Stomach (tissue), 9 donors: Measurements from ENCODE around the gene CACNA2D3. TPM values are rescaled to one million over a fixed set of nuclear protein-coding genes. Genes with fewer than 3 reads are reported as not detected.

Source experiments
- DNase-seq, 2 donors: peaks; one replicate each; pipeline versions ENCODE4 v3.0.0 to v3.0.0-alpha.2; 2013 to 2019
- H3K27ac ChIP-seq, 5 donors: fragments of 200-600 bp in 4 of 5; sonication (generic) in 4 of 5; one replicate each; pipeline ENCODE4 v1.5.1; 2013 to 2019; ENCODE audit warnings: mild to moderate bottlenecking in 1 of 5, moderate library complexity in 1 of 5
- H3K27me3 ChIP-seq, 3 donors: fragments of 200-600 bp; sonication (generic); one replicate each; pipeline ENCODE4 v1.5.1; 2017 to 2019; ENCODE audit warnings: mixed run types in 1 of 3
- H3K36me3 ChIP-seq, 4 donors: fragments of 200-600 bp; sonication (generic); 1 replicate in 3 of 4; 2 replicates in 1 of 4; pipeline ENCODE4 v1.5.1; 2016 to 2019
- H3K4me1 ChIP-seq, 4 donors: fragments of 200-600 bp; sonication (generic); one replicate each; pipeline ENCODE4 v1.5.1; 2016 to 2019
- H3K4me3 ChIP-seq, 4 donors: fragments of 200-600 bp; sonication (generic) in 3 of 4; one replicate each; pipeline ENCODE4 v1.5.1; 2016 to 2019; ENCODE audit warnings: mild to moderate bottlenecking in 1 of 4
- H3K9me3 ChIP-seq, 4 donors: fragments of 200-600 bp; sonication (generic); one replicate each; pipeline ENCODE4 v1.5.1; 2016 to 2019
- CTCF ChIP-seq, 7 experiments: fragments of 450-650 bp in 4 of 7; fragments of 200-600 bp in 3 of 7; sonication (generic) in 3 of 7; IDR thresholded peaks; one replicate each; pipeline ENCODE4 v1.5.1; 2016 to 2019; ENCODE audit warnings: antibody characterized with exemption in 7 of 7, control low read depth in 2 of 7, mild to moderate bottlenecking in 1 of 7
- EP300 ChIP-seq: sonication (generic); formaldehyde crosslinking; IDR thresholded peaks from one replicate; pipeline ENCODE4 v1.6.1; 2017; ENCODE audit warnings: antibody characterized with exemption
- POLR2A ChIP-seq, 4 donors: fragments of 450-650 bp; IDR thresholded peaks; one replicate each; pipeline ENCODE4 v1.6.1; 2016; ENCODE audit warnings: antibody characterized with exemption in 4 of 4, control low read depth in 2 of 4, mild to moderate bottlenecking in 1 of 4, moderate library complexity in 1 of 4
- POLR2AphosphoS5 ChIP-seq, 3 donors: sonication (generic); formaldehyde crosslinking; IDR thresholded peaks; one replicate each; pipeline ENCODE4 v1.6.1; 2016; ENCODE audit warnings: antibody characterized with exemption in 3 of 3
- WGBS, 5 donors: extraction: QIAGEN DNeasy Blood & Tissue Kit in 3 of 5; methylation state at CpG; one replicate each; pipeline versions ENCODE4 v1.1.5 to v1.1.7; 2013 to 2018; 5-methylcytosine and 5-hydroxymethylcytosine counted together
- intact Hi-C: fragments of 100-400 bp; cut with DNase I; formaldehyde crosslinking; loops from one replicate; pipeline ENCODE4 v1.15.1; 2023; ENCODE audit warnings: low total_unique reads
- polyA plus RNA-seq, 3 donors: library from polyadenylated mRNA; stranded (reverse); fragments of 200-250 nt; gene quantifications; one replicate each; pipeline ENCODE4 v1.2.3, GENCODE V29; 2013
- total RNA-seq, 5 donors: library from RNA; depleted of rRNA; stranded (reverse); fragments of >200 nt; gene quantifications; one replicate each; pipeline versions ENCODE4 v1.1.0 to v1.2.3, GENCODE V29; 2014 to 2016
- donor health status: healthy with polysubstance abuse.
- donor health status: Bipolar disorder and iron deficiency.
- donor health status: healthy.

The CACNA2D3 gene
- total and polyA plus RNA-seq, 8 donors, result 0.56 to 54.0 (median 2.9) TPM; not detected in 1

- intact Hi-C loops, result no loop called here
- H3K27ac ChIP-seq, result no peak overlapping the region
- TF ChIP-seq CTCF (IDR thresholded peaks at IDR 0.05) (no peak), POLR2AphosphoS5 (IDR thresholded peaks at IDR 0.05) (no peak), POLR2A (IDR thresholded peaks at IDR 0.05) (no peak), EP300 (no peak)
- H3K9me3 ChIP-seq, result no peaks in the 10 kb centered on the region
- no peak overlapping the region for H3K4me3 ChIP-seq
- 52 to 59% (median 57%) methylated on average over 11 of the region's 11 CpGs for WGBS, 5 donors
- H3K27me3 ChIP-seq, result no peaks in the 10 kb centered on the region
- H3K4me1 ChIP-seq, result no peaks in the 10 kb centered on the region
- no peaks in the 10 kb centered on the region for H3K36me3 ChIP-seq
- no peak for DNase-seq
These were observed 321.3 kb downstream of the CACNA2D3 start for GRCh38 chr3:54443561-54444161.

- no peak for DNase-seq
- intact Hi-C loops, result no loop called here
- 61 to 95% (median 80%) methylated on average over 1 of the region's 1 CpG for WGBS, 5 donors
- H3K27me3 ChIP-seq, result no peaks in the 10 kb centered on the region
- H3K27ac ChIP-seq, result no peak overlapping the region
- H3K4me3 ChIP-seq, result no peak overlapping the region
- no peaks in the 10 kb centered on the region for H3K36me3 ChIP-seq
- no peaks in the 10 kb centered on the region for H3K4me1 ChIP-seq
- no peaks in the 10 kb centered on the region for H3K9me3 ChIP-seq
- TF ChIP-seq CTCF (IDR thresholded peaks at IDR 0.05) (no peak), POLR2A (IDR thresholded peaks at IDR 0.05) (no peak), POLR2AphosphoS5 (IDR thresholded peaks at IDR 0.05) (no peak), EP300 (no peak)
These were observed 323.3 kb downstream of the CACNA2D3 start for GRCh38 chr3:54445630-54446029.

GRCh38 chr3:54447427-54447826, 325.1 kb downstream of the CACNA2D3 start:
- TF ChIP-seq POLR2A (IDR thresholded peaks at IDR 0.05) (no peak), EP300 (no peak), CTCF (IDR thresholded peaks at IDR 0.05) (no peak), POLR2AphosphoS5 (IDR thresholded peaks at IDR 0.05) (no peak)
- H3K4me3 ChIP-seq, result no peak overlapping the region
- no peaks in the 10 kb centered on the region for H3K4me1 ChIP-seq
- H3K9me3 ChIP-seq, result no peaks in the 10 kb centered on the region
- no peak for DNase-seq
- 24 to 44% (median 34%) methylated on average over 2 of the region's 2 CpGs for WGBS, 5 donors
- H3K27me3 ChIP-seq, result no peaks in the 10 kb centered on the region
- no peak overlapping the region for H3K27ac ChIP-seq
- intact Hi-C loops, result no loop called here
- H3K36me3 ChIP-seq, result no peaks in the 10 kb centered on the region

DNA sequence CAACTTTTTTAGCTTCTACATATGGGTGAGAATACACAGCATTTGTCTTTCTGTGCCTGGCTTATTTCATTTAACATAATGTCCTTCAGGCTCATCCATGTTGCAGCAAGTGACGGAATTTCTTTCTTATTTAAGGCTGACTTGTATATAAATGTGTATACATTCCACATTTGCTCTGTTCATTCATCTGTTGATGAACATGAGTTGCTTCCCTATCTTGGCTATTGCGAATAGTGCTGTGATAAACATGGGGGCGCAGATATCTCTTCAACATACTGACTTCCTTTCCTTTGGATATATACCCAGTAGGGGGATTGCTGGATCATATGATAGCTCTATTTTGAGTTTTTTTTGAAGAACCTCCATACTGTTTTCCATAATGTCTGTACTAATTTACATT, 332.5 kb downstream of the CACNA2D3 start:
- Histone ChIP-seq H3K27me3 (no peaks in the 10 kb centered on the region), H3K27ac (no peak overlapping the region), H3K4me1 (no peaks in the 10 kb centered on the region), H3K9me3 (peaks cover 0 to 19% (median 9%) of the 10 kb centered on the region in 4 donors), H3K36me3 (no peaks in the 10 kb centered on the region), H3K4me3 (no peak overlapping the region)
- intact Hi-C loops, result no loop called here
- DNase-seq, result no peak
- TF ChIP-seq EP300 (no peak), CTCF (IDR thresholded peaks at IDR 0.05) (no peak), POLR2AphosphoS5 (IDR thresholded peaks at IDR 0.05) (no peak), POLR2A (IDR thresholded peaks at IDR 0.05) (no peak)
- 91 to 97% (median 94%) methylated on average over 3 of the region's 3 CpGs for WGBS, 5 donors
